NCI-H1092 (cell line): ENCODE results near the gene IQCK.

ENCODE experiments used
- DNase-seq: peaks from one replicate; lab custom pipeline; 2025; lab: John Stamatoyannopoulos, UW

Gene IQCK

GRCh38 chr16:19837984-19838707 lies 120.1 kb downstream of the IQCK start:
- DNase-seq = no peak

DNA sequence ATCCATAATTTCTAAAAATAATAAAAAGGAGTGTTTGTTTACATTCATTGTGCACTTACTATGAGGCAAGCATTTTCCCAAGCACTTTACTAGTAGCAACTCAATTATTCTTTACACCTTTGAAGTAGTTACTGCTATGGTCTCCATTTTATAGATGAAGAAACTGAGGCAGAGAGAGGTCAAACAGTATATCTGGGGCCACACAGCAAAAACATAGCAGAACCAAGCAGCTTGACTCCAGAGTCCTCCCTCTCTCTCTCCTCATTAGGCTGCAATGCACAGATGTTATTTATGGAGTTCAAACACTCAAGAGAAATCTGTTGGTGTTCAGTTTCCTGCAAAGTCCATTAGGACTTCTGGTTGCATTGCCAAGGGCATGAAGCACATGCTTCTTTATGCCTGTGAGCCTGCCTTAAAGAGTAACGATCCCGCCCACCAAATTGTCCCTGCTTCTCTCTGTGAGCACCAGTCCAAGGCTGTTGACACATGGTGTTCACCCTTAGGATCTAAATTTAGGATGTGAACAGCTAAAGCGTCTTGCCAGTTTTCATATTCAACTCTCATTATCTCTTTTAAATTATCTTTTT lies 122.5 kb downstream of the IQCK start:
- DNase-seq = peak; percentile 94

DNA sequence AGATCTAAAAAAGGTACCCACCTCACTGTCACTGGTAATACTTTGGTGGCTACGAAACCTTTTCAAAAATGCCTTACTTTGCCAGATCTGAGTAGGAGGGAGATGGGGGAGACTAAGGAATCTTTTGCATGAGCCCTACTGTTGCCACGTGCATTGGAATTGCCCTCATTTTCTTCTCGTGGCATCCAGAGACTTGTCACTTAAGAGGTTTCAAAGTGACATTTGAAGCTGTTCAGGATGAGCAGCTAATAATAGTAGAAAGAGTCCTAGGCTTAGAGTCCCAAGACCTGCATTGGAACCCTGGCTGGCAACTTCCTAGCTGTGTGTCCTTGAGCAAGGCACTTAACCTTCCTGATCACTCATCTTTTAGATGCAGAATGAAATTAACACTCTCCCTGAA lies 123.1 kb downstream of the IQCK start:
- no peak for DNase-seq

DNA sequence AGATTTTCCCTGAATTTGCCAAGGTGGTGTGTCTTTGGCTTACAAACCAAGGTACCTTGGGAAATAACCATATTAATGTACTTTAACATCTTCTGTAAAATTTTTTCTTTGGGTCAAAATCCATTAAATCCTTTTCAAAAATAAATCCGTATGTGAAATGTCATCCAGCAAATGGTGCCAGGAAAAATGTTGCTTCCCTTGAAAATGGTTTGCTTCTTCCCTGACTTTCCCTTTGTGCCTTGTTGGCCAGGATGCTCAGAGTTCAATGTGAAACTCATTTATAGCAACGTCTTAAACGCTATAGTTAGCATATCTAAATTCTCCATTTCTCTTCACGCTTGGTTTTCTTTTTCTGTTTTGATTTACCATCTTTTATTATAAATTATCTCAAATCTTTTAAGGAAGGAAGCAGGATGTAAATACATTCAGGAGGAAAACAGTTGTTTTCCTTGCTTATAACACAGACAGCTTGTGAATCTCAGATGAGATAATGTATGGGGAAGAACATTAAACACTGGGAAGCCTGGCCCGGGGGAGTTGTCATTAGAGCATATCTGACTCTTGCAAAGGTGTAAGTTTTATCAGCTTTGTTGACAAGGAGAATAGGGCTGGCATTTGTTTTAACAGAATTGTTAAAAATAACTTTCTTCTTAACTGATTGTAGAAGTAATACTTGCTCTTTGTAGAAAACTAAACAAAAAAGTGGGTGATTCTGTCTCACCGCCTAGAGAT lies 124.5 kb downstream of the IQCK start:
- no peak for DNase-seq

GRCh38 chr16:19843371-19843770 lies 125.3 kb downstream of the IQCK start:
- no peak for DNase-seq

DNA sequence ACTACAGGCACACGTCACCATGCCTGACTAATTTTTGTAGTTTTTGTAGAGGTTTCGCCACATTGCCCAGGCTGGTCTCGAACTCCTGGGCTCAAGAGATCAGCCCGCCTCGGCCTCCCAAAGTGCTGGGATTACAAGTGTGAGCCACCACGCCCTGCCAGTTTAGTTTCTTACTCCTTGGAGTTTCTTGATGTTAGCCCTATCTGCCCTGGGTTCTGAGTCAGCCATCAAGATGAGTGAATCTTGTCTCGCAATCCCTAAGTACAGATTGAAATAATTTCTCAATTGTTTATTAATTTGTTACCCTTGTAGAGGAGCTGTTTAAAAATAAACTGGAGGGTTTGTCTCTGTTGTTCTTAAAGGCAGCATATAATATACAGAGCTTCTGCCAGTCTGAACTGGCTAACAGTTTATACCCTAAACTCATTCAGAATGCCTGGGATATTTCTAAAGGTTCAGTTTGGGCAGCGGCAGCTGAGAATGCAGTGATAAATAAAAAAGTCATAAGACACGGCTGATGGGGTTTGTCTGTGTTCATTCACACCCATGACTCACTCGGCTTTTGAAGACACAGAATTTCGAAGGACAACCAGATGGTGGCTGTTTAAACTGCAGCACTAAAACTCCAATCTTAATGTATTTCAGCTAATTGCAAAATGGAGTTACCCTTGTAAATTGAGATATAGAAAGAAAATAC lies 127.0 kb downstream of the IQCK start:
- no peak for DNase-seq

GRCh38 chr16:19846436-19846835 lies 128.4 kb downstream of the IQCK start:
- DNase-seq = no peak

DNA sequence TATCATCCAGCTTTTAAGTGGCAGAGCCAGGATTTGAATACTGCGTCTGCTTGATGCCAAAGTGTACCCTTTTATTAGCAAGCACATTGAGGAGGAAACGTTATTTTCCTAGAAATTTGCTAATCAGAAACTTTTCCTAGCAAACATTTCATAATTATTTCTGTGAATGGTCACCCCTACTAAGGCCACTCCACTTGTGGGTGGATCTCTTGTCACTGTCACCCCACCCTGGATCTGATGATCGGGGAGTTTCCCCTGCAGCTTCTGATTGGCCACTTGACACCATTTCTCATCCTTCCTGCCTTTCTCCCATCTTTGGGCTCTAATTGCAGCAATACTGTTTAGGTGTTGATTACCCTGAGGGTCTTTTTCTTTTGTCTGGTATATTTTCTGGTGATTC lies 130.7 kb downstream of the IQCK start:
- DNase-seq = no peak

DNA sequence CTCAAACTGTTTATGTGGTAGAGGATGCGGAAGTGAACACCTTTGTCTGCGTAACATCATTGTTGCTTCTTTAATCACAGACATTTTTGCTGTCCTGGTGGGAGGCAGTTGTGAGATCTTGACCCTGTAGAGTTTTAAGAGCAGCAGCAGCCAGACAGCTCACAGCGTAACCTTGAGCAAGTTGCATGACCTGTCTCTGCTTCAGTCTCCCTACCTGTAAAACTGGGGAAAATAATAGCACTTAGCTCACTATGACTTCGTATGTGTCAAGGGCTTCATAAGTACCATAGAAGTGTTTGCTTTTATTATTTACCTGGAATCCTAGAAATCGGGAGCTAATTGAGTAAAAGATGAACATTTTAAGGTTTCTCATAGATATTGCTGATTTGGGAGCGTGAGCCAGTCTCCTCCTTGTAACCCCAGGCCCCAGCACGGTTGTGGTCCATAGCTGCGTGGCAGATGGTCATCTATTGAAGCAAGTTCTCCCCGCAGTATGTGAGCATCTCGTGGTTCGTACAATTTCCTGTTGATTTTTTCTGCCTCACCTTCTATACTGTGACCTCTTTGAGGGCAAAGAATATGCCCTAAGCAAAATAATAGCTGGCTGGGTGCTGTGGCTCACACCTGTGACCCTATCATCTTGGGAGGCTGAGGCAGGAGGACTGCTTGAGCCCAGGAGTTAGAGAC lies 132.2 kb downstream of the IQCK start:
- no peak for DNase-seq

GRCh38 chr16:19851476-19851875 lies 133.4 kb downstream of the IQCK start:
- no peak for DNase-seq

DNA sequence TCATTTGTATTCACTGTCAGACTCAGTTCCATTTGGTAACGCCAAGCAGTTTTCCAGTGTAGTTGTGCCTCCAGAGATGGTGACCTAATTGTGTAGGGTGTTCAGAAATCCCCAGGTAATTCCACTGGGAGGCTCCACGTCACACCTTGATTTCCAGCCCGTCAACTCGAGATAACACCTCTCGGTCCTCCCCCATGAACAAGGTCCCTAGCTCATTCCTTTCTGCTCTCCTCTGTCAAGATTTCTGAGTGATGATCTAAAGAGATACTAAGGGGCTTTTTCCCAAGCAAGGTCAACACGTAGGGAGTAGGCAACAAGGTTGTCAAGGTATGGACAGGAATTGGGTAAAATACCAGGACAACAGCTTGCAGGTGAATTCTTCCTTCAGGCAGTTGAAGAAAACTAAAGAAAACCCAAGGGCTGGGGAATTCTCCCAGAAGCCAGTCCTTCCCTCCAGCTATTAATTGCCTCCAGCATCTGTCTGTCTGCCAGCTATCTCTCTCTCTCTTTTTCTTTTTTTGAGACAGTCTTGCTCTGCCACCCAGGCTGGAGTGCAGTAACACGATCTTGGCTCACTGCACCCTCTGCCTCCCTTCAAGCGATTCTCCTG lies 135.2 kb downstream of the IQCK start:
- no peak for DNase-seq

- no peak for DNase-seq
These were observed 135.9 kb downstream of the IQCK start for GRCh38 chr16:19853742-19854542.

- no peak for DNase-seq
These were observed 136.4 kb downstream of the IQCK start for GRCh38 chr16:19854543-19854876.

- DNase-seq = no peak
These were observed 138.0 kb downstream of the IQCK start for GRCh38 chr16:19856120-19856519.

GRCh38 chr16:19857593-19858339 lies 139.7 kb downstream of the IQCK start:
- DNase-seq = no peak

- DNase-seq = no peak
These were observed 140.4 kb downstream of the IQCK start for GRCh38 chr16:19858340-19859018.

- DNase-seq = no peak
These were observed 141.1 kb downstream of the IQCK start for GRCh38 chr16:19859166-19859565.

GRCh38 chr16:19859603-19860002 lies 141.5 kb downstream of the IQCK start:
- no peak for DNase-seq

- DNase-seq = no peak
These were observed 142.3 kb downstream of the IQCK start for GRCh38 chr16:19860166-19861041.
